GM06990 (cell line): ENCODE results near the gene MAP2K3.

Source experiments
- DNase-seq: peaks from one replicate; pipeline ENCODE4 v3.0.0-alpha.2; 2011; ENCODE audit not compliant: insufficient read length; ENCODE audit errors: extremely low read depth
- H3K27me3 ChIP-seq: replicated peaks from 2 replicates; pipeline ENCODE4 v1.6.0; 2011; ENCODE audit warnings: low read length; ENCODE audit not compliant: control insufficient read depth, insufficient read depth
- H3K36me3 ChIP-seq: 2 replicates; pipeline ENCODE4 v1.5.1; 2011; ENCODE audit warnings: low read length; ENCODE audit not compliant: control insufficient read depth, insufficient read depth
- H3K4me3 ChIP-seq: replicated peaks from 2 replicates; pipeline ENCODE4 v1.5.1; 2011; ENCODE audit warnings: low read depth, mild to moderate bottlenecking, control low read depth, low read length
- CTCF ChIP-seq: IDR thresholded peaks from 2 replicates; pipeline ENCODE4 v1.5.1; 2011; ENCODE audit warnings: low read length, control low read depth, mild to moderate bottlenecking, inconsistent platforms; ENCODE audit not compliant: insufficient read depth, poor library complexity, severe bottlenecking

MAP2K3 gene

GRCh38 chr17:21357696-21358656, 73.5 kb downstream of the MAP2K3 start:
- no peaks in the 10 kb centered on the region for H3K36me3 ChIP-seq
- TF ChIP-seq CTCF: no peak
- DNase-seq: no peak
- no peaks in the 10 kb centered on the region for H3K27me3 ChIP-seq
- H3K4me3 ChIP-seq: no peak overlapping the region

- DNase-seq: no peak
- Histone ChIP-seq H3K36me3 (no peaks in the 10 kb centered on the region), H3K4me3 (no peak overlapping the region), H3K27me3 (no peaks in the 10 kb centered on the region)
- no peak for TF ChIP-seq CTCF
Observed at GRCh38 chr17:21358682-21359482, 74.4 kb downstream of the MAP2K3 start.

GRCh38 chr17:21359483-21359840, 75.0 kb downstream of the MAP2K3 start:
- no peak for TF ChIP-seq CTCF
- Histone ChIP-seq H3K36me3 (no peaks in the 10 kb centered on the region), H3K27me3 (no peaks in the 10 kb centered on the region), H3K4me3 (no peak overlapping the region)
- no peak for DNase-seq

GRCh38 chr17:21360048-21360447, 75.5 kb downstream of the MAP2K3 start:
- H3K4me3 ChIP-seq: no peak overlapping the region
- no peaks in the 10 kb centered on the region for H3K27me3 ChIP-seq
- DNase-seq: no peak

GRCh38 chr17:21361020-21361809, 76.7 kb downstream of the MAP2K3 start:
- H3K27me3 ChIP-seq: no peaks in the 10 kb centered on the region
- no peak for TF ChIP-seq CTCF
- no peak for DNase-seq
- no peaks in the 10 kb centered on the region for H3K36me3 ChIP-seq
- no peak overlapping the region for H3K4me3 ChIP-seq

More at GRCh38 chr17:21360048-21360447, 75.5 kb downstream of the MAP2K3 start:
- no peaks in the 10 kb centered on the region for H3K36me3 ChIP-seq
- no peak for TF ChIP-seq CTCF
